T-helper 9 cell (primary cell): ENCODE measurements around the gene UCP1.

ENCODE experiments used
- DNase-seq: peaks from one replicate; pipeline ENCODE4 v3.0.0-alpha.2; 2020
- total RNA-seq, 2 donors: gene quantifications; one replicate each; lab custom pipeline; 2026; lab: John Stamatoyannopoulos, UW

Gene UCP1
- 0 reads per million in 2 donors for total RNA-seq

GRCh38 chr4:140568507-140569306, at the start of gene UCP1:
Gene UCP1 (minus strand): TSS chr4:140568961. CDS start chr4:140568729, 232 bp downstream.
- DNase-seq: no peak

GRCh38 chr4:140617499-140618248, 48.9 kb upstream of the UCP1 start:
- DNase-seq: no peak

- no peak for DNase-seq
These were observed 46.7 kb upstream of the UCP1 start for GRCh38 chr4:140615451-140615850.

- no peak for DNase-seq
These were observed 43.6 kb upstream of the UCP1 start for GRCh38 chr4:140612357-140612756.

GRCh38 chr4:140611854-140612253, 43.1 kb upstream of the UCP1 start:
- no peak for DNase-seq

- no peak for DNase-seq
These were observed 41.0 kb upstream of the UCP1 start for GRCh38 chr4:140609548-140610425.

GRCh38 chr4:140607852-140608251, 39.1 kb upstream of the UCP1 start:
- no peak for DNase-seq

- DNase-seq: no peak
These were observed 35.8 kb upstream of the UCP1 start for GRCh38 chr4:140604544-140604943.

- DNase-seq: no peak
These were observed 34.5 kb upstream of the UCP1 start for GRCh38 chr4:140603286-140603685.

GRCh38 chr4:140602714-140603113, 34.0 kb upstream of the UCP1 start:
- no peak for DNase-seq

- no peak for DNase-seq
These were observed 31.6 kb upstream of the UCP1 start for GRCh38 chr4:140600408-140600807.

- DNase-seq: no peak
These were observed 26.3 kb upstream of the UCP1 start for GRCh38 chr4:140595065-140595464.

GRCh38 chr4:140584439-140584838, 15.7 kb upstream of the UCP1 start:
- DNase-seq: no peak

GRCh38 chr4:140581078-140581477, 12.3 kb upstream of the UCP1 start:
- no peak for DNase-seq

- DNase-seq: no peak
These were observed 10.5 kb upstream of the UCP1 start for GRCh38 chr4:140579278-140579677.

- DNase-seq: no peak
These were observed 6.7 kb upstream of the UCP1 start for GRCh38 chr4:140575489-140575888.

GRCh38 chr4:140571620-140572019, 2.9 kb upstream of the UCP1 start:
- no peak for DNase-seq

GRCh38 chr4:140569307-140569638, 512 bp upstream of the UCP1 start:
- DNase-seq: no peak

- DNase-seq: no peak
These were observed 9.1 kb downstream of the UCP1 start for GRCh38 chr4:140559696-140560095.

- no peak for DNase-seq
These were observed 10.8 kb downstream of the UCP1 start for GRCh38 chr4:140557831-140558435.

- no peak for DNase-seq
These were observed 12.2 kb downstream of the UCP1 start for GRCh38 chr4:140556372-140557085.

GRCh38 chr4:140533951-140534480, 34.7 kb downstream of the UCP1 start:
- DNase-seq: no peak
